AG04450 (cell line): ENCODE data around the gene WDR18. TPM values are rescaled to one million over a fixed set of nuclear protein-coding genes. Genes with fewer than 3 reads are reported as not detected.

Experiments used
- CTCF ChIA-PET: fragments of 300-600, 350-600 bp; formaldehyde crosslinking; extraction: SDS; loops from one replicate; lab custom pipeline; 2022; ENCODE audit warnings: antibody characterized with exemption, inconsistent platforms; lab: Charles Lee
- POLR2A ChIA-PET: fragments of 350-600 bp; formaldehyde crosslinking; extraction: SDS; loops from one replicate; lab custom pipeline; 2021; ENCODE audit warnings: antibody characterized with exemption, inconsistent platforms; lab: Yijun Ruan, JAX
- DNase-seq: peaks from one replicate; pipeline ENCODE4 v3.0.0-alpha.2; 2011; ENCODE audit warnings: low read depth, low spot score
- H3K27ac ChIP-seq: one replicate; pipeline ENCODE4 v1.5.1; 2012; ENCODE audit warnings: low read depth, low read length, control low read depth
- H3K27me3 ChIP-seq: one replicate; pipeline ENCODE4 v1.6.0; 2012; ENCODE audit warnings: low read length; ENCODE audit not compliant: control insufficient read depth, insufficient read depth
- H3K4me3 ChIP-seq: 2 replicates; pipeline ENCODE4 v1.5.1; 2011; ENCODE audit warnings: mild to moderate bottlenecking, low read depth, low read length, control low read depth
- H3K9me3 ChIP-seq: 2 replicates; pipeline ENCODE4 v1.5.1; 2012; ENCODE audit warnings: low read length; ENCODE audit not compliant: control insufficient read depth, insufficient read depth
- polyA plus RNA-seq: library from polyadenylated mRNA; depleted of rRNA; stranded (reverse); fragments of >200 nt; gene quantifications from 2 replicates; pipeline ENCODE4 v1.2.3, GENCODE V29; 2011
- TF ChIP-seq, protein P1 (sequence below): IDR thresholded peaks from 2 replicates; pipeline ENCODE4 v1.5.1; 2011; ENCODE audit warnings: low read depth, low read length, control low read depth, inconsistent platforms

The WDR18 gene
- polyA plus RNA-seq, 1 experiment: 24.5 TPM

- H3K27me3 ChIP-seq: no peaks in the 10 kb centered on the region
- TF ChIP-seq, protein P1, sequence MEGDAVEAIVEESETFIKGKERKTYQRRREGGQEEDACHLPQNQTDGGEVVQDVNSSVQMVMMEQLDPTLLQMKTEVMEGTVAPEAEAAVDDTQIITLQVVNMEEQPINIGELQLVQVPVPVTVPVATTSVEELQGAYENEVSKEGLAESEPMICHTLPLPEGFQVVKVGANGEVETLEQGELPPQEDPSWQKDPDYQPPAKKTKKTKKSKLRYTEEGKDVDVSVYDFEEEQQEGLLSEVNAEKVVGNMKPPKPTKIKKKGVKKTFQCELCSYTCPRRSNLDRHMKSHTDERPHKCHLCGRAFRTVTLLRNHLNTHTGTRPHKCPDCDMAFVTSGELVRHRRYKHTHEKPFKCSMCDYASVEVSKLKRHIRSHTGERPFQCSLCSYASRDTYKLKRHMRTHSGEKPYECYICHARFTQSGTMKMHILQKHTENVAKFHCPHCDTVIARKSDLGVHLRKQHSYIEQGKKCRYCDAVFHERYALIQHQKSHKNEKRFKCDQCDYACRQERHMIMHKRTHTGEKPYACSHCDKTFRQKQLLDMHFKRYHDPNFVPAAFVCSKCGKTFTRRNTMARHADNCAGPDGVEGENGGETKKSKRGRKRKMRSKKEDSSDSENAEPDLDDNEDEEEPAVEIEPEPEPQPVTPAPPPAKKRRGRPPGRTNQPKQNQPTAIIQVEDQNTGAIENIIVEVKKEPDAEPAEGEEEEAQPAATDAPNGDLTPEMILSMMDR: no peak
- no peak overlapping the region for H3K4me3 ChIP-seq
- CTCF ChIA-PET: no interaction called here
- POLR2A ChIA-PET: interaction anchor here (0.7 to 1.4 kb wide), 2 partner anchors 8 to 263 kb away, joined by 3 to 4 read pairs; no protein-coding TSS in a partner anchor
- H3K27ac ChIP-seq: no peak overlapping the region
- H3K9me3 ChIP-seq: no peaks in the 10 kb centered on the region
- DNase-seq: no peak
These were observed 30.5 kb upstream of the WDR18 start for GRCh38 chr19:953445-954271.

GRCh38 chr19:954272-954671, 29.9 kb upstream of the WDR18 start:
- no peak overlapping the region for H3K4me3 ChIP-seq
- TF ChIP-seq, protein P1: no peak
- no peak for DNase-seq
- ChIA-PET CTCF (no interaction called here), POLR2A (interaction anchor here (0.6 to 1.4 kb wide), 2 partner anchors 8 kb away, joined by 4 to 6 read pairs; no protein-coding TSS in a partner anchor)
- no peaks in the 10 kb centered on the region for H3K27me3 ChIP-seq
- no peaks in the 10 kb centered on the region; the same call in 1 of the 2 replicates for H3K9me3 ChIP-seq
- no peak overlapping the region for H3K27ac ChIP-seq

GRCh38 chr19:954672-955494, 29.3 kb upstream of the WDR18 start:
- H3K27ac ChIP-seq: no peak overlapping the region
- H3K27me3 ChIP-seq: no peaks in the 10 kb centered on the region
- no peak for DNase-seq
- TF ChIP-seq, protein P1: no peak
- CTCF ChIA-PET: no interaction called here
- no peaks in the 10 kb centered on the region; the same call in 1 of the 2 replicates for H3K9me3 ChIP-seq
- POLR2A ChIA-PET: interaction anchor here (0.6 kb wide), 1 partner anchor 8 kb away, joined by 6 read pairs; no protein-coding TSS in a partner anchor
- H3K4me3 ChIP-seq: no peak overlapping the region

DNA sequence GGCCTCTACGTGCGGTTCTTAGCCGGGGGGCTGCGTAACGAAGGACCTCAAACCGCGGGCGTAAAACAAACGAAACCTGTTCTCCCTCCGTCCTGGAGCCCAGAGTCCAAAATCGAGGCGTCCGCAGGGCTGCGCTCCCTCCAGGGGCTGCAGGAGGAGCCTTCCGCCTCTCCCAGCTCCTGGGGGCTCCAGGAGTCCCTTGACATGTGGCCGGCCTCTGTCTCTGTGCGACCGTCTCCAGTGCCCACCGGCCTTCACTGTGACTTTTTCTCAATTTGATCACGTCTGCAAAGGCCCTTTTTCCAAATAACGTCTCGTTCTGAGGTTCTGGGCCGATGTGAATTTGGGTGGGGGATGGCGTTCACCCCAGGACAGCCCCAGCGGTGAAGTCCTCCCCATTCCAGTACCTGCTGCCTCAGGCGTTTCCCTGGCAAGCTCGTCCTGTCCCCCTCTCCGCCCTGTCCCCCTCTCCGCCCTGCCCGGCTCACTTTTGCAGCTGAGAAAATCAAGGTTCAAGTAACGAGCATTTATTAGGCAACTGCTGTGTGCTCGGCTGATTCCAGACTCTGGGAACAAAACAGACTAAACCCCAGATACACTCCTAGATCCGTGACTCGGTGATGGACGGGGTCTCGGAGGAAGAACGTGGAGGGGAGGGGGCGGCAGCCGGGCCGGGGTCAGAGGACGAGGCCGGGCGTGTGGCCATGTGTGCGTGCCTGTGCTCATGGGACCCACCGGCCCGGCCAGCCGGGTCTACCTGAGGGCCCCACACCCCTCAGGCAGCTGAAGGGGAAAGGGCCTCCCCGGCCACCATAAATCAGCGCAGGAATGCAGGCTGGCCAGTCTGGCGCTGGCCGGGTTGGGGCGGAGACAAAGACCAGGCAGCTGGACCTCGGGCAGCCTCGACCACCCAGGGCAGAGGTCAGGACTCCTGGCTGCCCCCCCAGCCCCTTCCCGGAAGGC, 28.1 kb upstream of the WDR18 start:
- H3K27ac ChIP-seq: no peak overlapping the region

More for the DNA sequence above, 28.1 kb upstream of the WDR18 start:
- CTCF ChIA-PET: no interaction called here
- H3K27me3 ChIP-seq: no peaks in the 10 kb centered on the region
- H3K9me3 ChIP-seq: no peaks in the 10 kb centered on the region; the same call in 1 of the 2 replicates
- DNase-seq: no peak
- H3K4me3 ChIP-seq: no peak overlapping the region
- TF ChIP-seq, protein P1: no peak
- POLR2A ChIA-PET: no interaction called here
